Gastrocnemius medialis (tissue), 4 donors: ENCODE data around the gene CRTC3. TPM values are rescaled to one million over a fixed set of nuclear protein-coding genes. Genes with fewer than 3 reads are reported as not detected.

Source experiments
- ATAC-seq, 2 donors: fragments of 150-250 bp; one replicate each; pipeline ENCODE4 v1.9.1; 2016
- DNase-seq, 2 donors: peaks; one replicate each; pipeline ENCODE4 v3.0.0-alpha.2; 2019
- H3K27ac ChIP-seq, 4 donors: fragments of 200-600 bp; sonication (generic); 1 replicate in 1 of 4; 2 replicates in 3 of 4; pipeline ENCODE4 v1.5.1; 2016 to 2018; ENCODE audit warnings: mild to moderate bottlenecking in 2 of 4, moderate library complexity in 1 of 4
- H3K27me3 ChIP-seq, 3 donors: fragments of 200-600 bp; sonication (generic) in 2 of 3; 1 replicate in 1 of 3; 2 replicates in 2 of 3; pipeline versions ENCODE4 v1.5.1 to v1.6.0; 2016 to 2019; ENCODE audit warnings: mild to moderate bottlenecking in 1 of 3, moderate library complexity in 1 of 3
- H3K36me3 ChIP-seq, 2 donors: fragments of 200-600 bp; sonication (generic) in 1 of 2; one replicate each; pipeline ENCODE4 v1.5.1; 2017 to 2018
- H3K4me1 ChIP-seq, 2 donors: fragments of 200-600 bp; sonication (generic) in 1 of 2; one replicate each; pipeline ENCODE4 v1.5.1; 2016 to 2017; ENCODE audit warnings: mild to moderate bottlenecking in 2 of 2
- H3K4me3 ChIP-seq, 4 donors: fragments of 200-600 bp; sonication (generic) in 3 of 4; 1 replicate in 1 of 4; 2 replicates in 3 of 4; pipeline ENCODE4 v1.5.1; 2016 to 2019; ENCODE audit warnings: mild to moderate bottlenecking in 2 of 4
- H3K9me3 ChIP-seq, 3 donors: fragments of 200-600 bp; sonication (generic) in 2 of 3; 1 replicate in 1 of 3; 2 replicates in 2 of 3; pipeline ENCODE4 v1.5.1; 2016 to 2019
- CTCF ChIP-seq, 5 experiments: fragments of 450-650 bp in 3 of 5; fragments of 200-600 bp in 2 of 5; sonication (generic) in 2 of 5; IDR thresholded peaks in 4 of 5; conservative IDR thresholded peaks in 1 of 5; 1 replicate in 4 of 5; 2 replicates in 1 of 5; pipeline ENCODE4 v1.5.1; 2016 to 2019; ENCODE audit warnings: antibody characterized with exemption in 5 of 5, mild to moderate bottlenecking in 3 of 5, moderate library complexity in 3 of 5
- POLR2A ChIP-seq, 2 donors: fragments of 450-650 bp; IDR thresholded peaks; one replicate each; pipeline ENCODE4 v1.6.1; 2017; ENCODE audit warnings: antibody characterized with exemption in 2 of 2, mild to moderate bottlenecking in 2 of 2, moderate library complexity in 2 of 2
- in situ Hi-C, 4 donors: fragments of 200-750 bp; cut with MboI; loops; one replicate each; pipeline versions ENCODE4 v1.15.0 to v1.8.0; 2017; ENCODE audit warnings: low sequenced_read_pairs in 4 of 4
- intact Hi-C: fragments of 100-400 bp; cut with DNase I; formaldehyde crosslinking; loops from one replicate; pipeline ENCODE4 v1.15.1; 2023; ENCODE audit warnings: low total_unique reads
- total RNA-seq, 4 donors: library from RNA; depleted of rRNA; stranded (reverse); fragments of >200 nt; gene quantifications; one replicate each; pipeline versions ENCODE4 v1.1.0 to v1.2.3, GENCODE V29; 2016

Gene CRTC3
- total RNA-seq, 4 donors from 2014 or later = 20.7 to 41.4 (median 30.5) TPM

GRCh38 chr15:90619939-90620338, 90.2 kb downstream of the CRTC3 start:
- TF ChIP-seq CTCF (IDR thresholded peaks at IDR 0.05 in 4 of 5, conservative IDR thresholded peaks at IDR 0.05 in 1 of 5) (no peak), POLR2A (IDR thresholded peaks at IDR 0.05) (no peak)
- Histone ChIP-seq H3K4me3 (no peak overlapping the region), H3K9me3 (no peaks in the 10 kb centered on the region), H3K27ac (peak overlapping the region in 3 of 4 donors; percentile 70 to 91 (median 91)), H3K4me1 (peaks cover 31 to 51% of the 10 kb centered on the region in 2 donors), H3K36me3 (peaks cover 0 to 19% of the 10 kb centered on the region in 2 donors), H3K27me3 (no peaks in the 10 kb centered on the region)
- no peak for ATAC-seq
- in situ Hi-C loops = loop anchor here in 2 of 4 donors (25.0 kb wide), 1 partner anchor 308 kb away; no protein-coding TSS in a partner anchor
- intact Hi-C loops = loop anchor here (5.0 kb wide), 1 partner anchor 68 kb away; no protein-coding TSS in a partner anchor
- no peak for DNase-seq

- ATAC-seq = no peak
- peak overlapping the region in 3 of 4 donors; percentile 30 to 91 (median 91) for H3K27ac ChIP-seq
- H3K36me3 ChIP-seq = peaks cover 0 to 16% of the 10 kb centered on the region in 2 donors
- H3K4me3 ChIP-seq = no peak overlapping the region
- H3K9me3 ChIP-seq = no peaks in the 10 kb centered on the region
- no peaks in the 10 kb centered on the region for H3K27me3 ChIP-seq
- TF ChIP-seq CTCF (IDR thresholded peaks at IDR 0.05 in 4 of 5, conservative IDR thresholded peaks at IDR 0.05 in 1 of 5) (no peak), POLR2A (IDR thresholded peaks at IDR 0.05) (no peak)
- in situ Hi-C loops = loop anchor here in 2 of 4 donors (25.0 kb wide), 1 partner anchor 308 kb away; no protein-coding TSS in a partner anchor
- peaks cover 33 to 55% of the 10 kb centered on the region in 2 donors for H3K4me1 ChIP-seq
- intact Hi-C loops = no loop called here
- no peak for DNase-seq
Measured at GRCh38 chr15:90620379-90621067, 90.8 kb downstream of the CRTC3 start.

GRCh38 chr15:90623854-90624253, 94.1 kb downstream of the CRTC3 start:
- H3K27me3 ChIP-seq = no peaks in the 10 kb centered on the region
- H3K36me3 ChIP-seq = peaks cover 0 to 32% of the 10 kb centered on the region in 2 donors
- no peaks in the 10 kb centered on the region for H3K9me3 ChIP-seq
- ATAC-seq (peak; percentile 75 to 79), DNase-seq (peak; percentile 74 to 93)
- peak overlapping the region; percentile 78 to 91 (median 88) for H3K27ac ChIP-seq
- peaks cover 19 to 30% of the 10 kb centered on the region in 2 donors for H3K4me1 ChIP-seq
- intact Hi-C loops (no loop called here), in situ Hi-C loops (loop anchor here in 2 of 4 donors (25.0 kb wide), 1 partner anchor 312 kb away; no protein-coding TSS in a partner anchor)
- H3K4me3 ChIP-seq = no peak overlapping the region
- no peak for TF ChIP-seq CTCF (IDR thresholded peaks at IDR 0.05 in 4 of 5, conservative IDR thresholded peaks at IDR 0.05 in 1 of 5)
- TF ChIP-seq POLR2A (IDR thresholded peaks at IDR 0.05) = peak in 1 of 2 donors; percentile 11

- H3K4me3 ChIP-seq = no peak overlapping the region
- ATAC-seq (peak; percentile 82 to 86), DNase-seq (peak; percentile 84 to 85)
- intact Hi-C loops = no loop called here
- H3K4me1 ChIP-seq = peaks cover 19 to 25% of the 10 kb centered on the region in 2 donors
- TF ChIP-seq POLR2A (IDR thresholded peaks at IDR 0.05) (no peak), CTCF (IDR thresholded peaks at IDR 0.05 in 4 of 5, conservative IDR thresholded peaks at IDR 0.05 in 1 of 5) (no peak)
- no peaks in the 10 kb centered on the region for H3K9me3 ChIP-seq
- no peaks in the 10 kb centered on the region for H3K27me3 ChIP-seq
- H3K27ac ChIP-seq = peak overlapping the region; percentile 78 to 91 (median 88)
- peaks cover 0 to 38% of the 10 kb centered on the region in 2 donors for H3K36me3 ChIP-seq
- in situ Hi-C loops = loop anchor here in 2 of 4 donors (25.0 kb wide), 1 partner anchor 312 kb away; no protein-coding TSS in a partner anchor
Measured at GRCh38 chr15:90624278-90624981, 94.7 kb downstream of the CRTC3 start.
